ENCODE measurements around the gene CRB1.

CRB1 gene

DNA sequence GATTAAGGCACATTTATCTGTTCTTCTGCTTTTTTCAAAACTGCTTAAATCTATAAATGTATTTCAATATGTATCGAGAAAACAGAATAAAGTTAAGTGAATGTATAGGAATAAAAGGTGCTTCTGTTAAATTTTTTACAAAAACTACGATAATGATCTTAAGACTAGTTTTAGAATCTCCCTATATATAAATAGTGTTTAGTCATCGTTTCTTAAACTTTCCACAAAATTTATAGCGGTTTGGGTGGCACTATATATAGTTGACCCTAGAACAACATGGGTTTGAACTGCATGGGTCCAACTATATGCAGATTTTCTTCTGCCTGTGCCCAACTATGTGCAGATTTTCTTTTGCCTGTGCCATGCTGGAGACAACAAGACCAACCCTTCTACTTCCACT, 125.7 kb downstream of the CRB1 start:
- DNase-seq = no peak
- TF ChIP-seq, protein P1, sequence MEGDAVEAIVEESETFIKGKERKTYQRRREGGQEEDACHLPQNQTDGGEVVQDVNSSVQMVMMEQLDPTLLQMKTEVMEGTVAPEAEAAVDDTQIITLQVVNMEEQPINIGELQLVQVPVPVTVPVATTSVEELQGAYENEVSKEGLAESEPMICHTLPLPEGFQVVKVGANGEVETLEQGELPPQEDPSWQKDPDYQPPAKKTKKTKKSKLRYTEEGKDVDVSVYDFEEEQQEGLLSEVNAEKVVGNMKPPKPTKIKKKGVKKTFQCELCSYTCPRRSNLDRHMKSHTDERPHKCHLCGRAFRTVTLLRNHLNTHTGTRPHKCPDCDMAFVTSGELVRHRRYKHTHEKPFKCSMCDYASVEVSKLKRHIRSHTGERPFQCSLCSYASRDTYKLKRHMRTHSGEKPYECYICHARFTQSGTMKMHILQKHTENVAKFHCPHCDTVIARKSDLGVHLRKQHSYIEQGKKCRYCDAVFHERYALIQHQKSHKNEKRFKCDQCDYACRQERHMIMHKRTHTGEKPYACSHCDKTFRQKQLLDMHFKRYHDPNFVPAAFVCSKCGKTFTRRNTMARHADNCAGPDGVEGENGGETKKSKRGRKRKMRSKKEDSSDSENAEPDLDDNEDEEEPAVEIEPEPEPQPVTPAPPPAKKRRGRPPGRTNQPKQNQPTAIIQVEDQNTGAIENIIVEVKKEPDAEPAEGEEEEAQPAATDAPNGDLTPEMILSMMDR (IDR thresholded peaks at IDR 0.05; ENCODE audit: low read depth, low read length) = no peak
- Histone ChIP-seq H3K9me3 (ENCODE audit: severe bottlenecking) (no peaks in the 10 kb centered on the region), H3K36me3 (no peaks in the 10 kb centered on the region), H3K27me3 (ENCODE audit: insufficient read depth, low read depth, severe bottlenecking) (no peaks in the 10 kb centered on the region), H3K27ac (no peak overlapping the region), H3K4me3 (ENCODE audit: low read depth, low read length) (no peak overlapping the region)

DNA sequence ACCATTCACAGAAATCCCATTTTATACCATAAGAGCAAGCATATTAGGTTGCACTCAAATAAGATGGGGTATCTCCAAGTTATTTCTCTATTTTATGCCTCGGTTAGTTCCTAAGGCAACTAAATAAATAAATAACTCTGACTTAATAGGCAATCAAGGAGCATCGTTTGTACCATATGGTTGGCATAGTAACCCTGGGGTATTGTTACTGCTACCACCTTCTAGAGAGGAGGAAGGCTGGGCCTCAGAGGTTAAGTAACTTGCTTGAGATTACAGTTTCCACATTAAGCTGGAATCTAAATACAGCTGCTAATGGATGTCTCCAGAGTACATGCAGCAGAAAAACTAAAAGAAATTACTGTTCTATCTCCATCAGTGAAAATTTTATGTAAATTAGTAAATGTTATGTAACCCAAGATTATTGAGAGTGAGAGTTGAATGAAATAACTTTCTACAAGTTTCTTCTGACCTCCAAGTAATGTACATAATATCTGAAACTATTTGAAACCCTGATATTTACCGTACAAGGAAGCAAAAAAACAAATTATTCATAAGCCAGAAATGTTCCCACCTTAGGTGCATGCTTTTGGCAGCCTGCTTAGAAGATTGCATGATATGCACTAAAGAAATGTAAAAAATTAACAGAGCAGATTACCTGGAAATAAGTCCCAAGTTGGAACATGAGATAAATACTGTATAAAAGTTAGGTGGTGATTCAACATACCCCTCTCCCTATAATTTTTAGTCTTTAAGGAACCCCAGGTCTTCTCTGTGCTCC, 127.0 kb downstream of the CRB1 start:
- TF ChIP-seq, protein P1 (IDR thresholded peaks at IDR 0.05; ENCODE audit: low read depth, low read length) = no peak
- DNase-seq = no peak
- no peak overlapping the region for H3K27ac ChIP-seq
- no peaks in the 10 kb centered on the region for H3K36me3 ChIP-seq
- H3K4me3 ChIP-seq (ENCODE audit: low read depth, low read length) = no peak overlapping the region
- H3K27me3 ChIP-seq (ENCODE audit: insufficient read depth, low read depth, severe bottlenecking) = no peaks in the 10 kb centered on the region
- no peaks in the 10 kb centered on the region for H3K9me3 ChIP-seq (ENCODE audit: severe bottlenecking)

DNA sequence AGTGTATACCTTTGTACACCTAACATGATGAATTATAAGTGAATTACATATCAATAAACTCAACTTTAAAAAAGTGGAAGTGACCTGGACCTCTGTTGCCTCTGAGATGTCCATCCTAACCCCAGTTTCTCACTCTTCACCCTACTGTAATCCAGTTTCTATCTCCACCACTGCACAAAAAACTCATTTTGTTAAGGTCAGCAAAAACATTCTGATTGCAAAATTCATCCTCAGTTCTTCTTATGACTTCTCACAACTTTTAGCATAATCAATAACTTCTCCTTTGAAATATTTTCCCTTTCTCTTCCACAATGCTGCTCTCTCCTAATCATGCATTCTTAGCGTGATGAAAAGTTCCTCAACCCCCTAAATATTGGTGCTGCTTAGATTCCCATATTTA, 129.8 kb downstream of the CRB1 start:
- Histone ChIP-seq H3K27ac (no peak overlapping the region), H3K9me3 (ENCODE audit: severe bottlenecking) (no peaks in the 10 kb centered on the region), H3K4me3 (ENCODE audit: low read depth, low read length) (no peak overlapping the region), H3K36me3 (no peaks in the 10 kb centered on the region), H3K27me3 (ENCODE audit: insufficient read depth, low read depth, severe bottlenecking) (no peaks in the 10 kb centered on the region)
- no peak for DNase-seq
- TF ChIP-seq, protein P1 (IDR thresholded peaks at IDR 0.05; ENCODE audit: low read depth, low read length) = no peak

DNA sequence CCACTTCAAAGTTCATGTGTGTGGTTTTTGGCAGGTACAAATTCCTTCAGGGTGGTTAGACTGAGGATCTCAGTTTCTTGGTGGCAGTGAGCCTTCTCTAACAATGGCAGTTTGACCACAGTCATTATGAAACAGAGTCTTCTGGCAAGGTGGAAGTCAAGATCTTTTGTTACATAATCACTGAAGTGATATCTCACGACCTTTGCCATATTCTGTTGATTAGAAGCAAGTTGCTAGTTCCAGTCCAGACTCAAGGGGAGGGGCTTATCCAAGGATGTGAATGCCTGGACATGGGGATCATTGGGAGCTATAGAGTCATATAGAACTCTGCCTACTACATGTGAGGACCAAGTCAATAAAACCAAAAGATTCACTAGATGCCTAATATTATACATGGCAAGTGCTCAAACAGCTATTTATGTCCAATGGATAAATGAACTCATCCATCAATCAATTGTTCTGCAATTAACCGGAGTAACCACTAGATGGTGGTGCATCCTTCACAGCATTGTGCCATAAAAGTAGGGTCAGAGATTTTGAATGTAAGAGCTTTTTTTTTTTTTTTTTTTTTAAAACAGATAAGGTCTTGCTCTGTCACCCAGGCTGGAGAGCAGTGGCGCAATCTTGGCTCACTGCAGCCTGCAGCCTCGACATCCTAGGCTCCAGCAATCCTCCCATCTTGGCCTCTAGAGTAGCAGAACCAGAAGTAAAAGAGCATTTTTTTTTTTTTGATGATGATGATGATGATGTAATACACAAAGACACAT, 131.9 kb downstream of the CRB1 start:
- Histone ChIP-seq H3K4me3 (ENCODE audit: low read depth, low read length) (no peak overlapping the region), H3K36me3 (no peaks in the 10 kb centered on the region), H3K27ac (no peak overlapping the region), H3K27me3 (ENCODE audit: insufficient read depth, low read depth, severe bottlenecking) (no peaks in the 10 kb centered on the region), H3K9me3 (ENCODE audit: severe bottlenecking) (peaks cover 3% of the 10 kb centered on the region)
- DNase-seq = peak; percentile 57
- TF ChIP-seq, protein P1 (IDR thresholded peaks at IDR 0.05; ENCODE audit: low read depth, low read length) = peak; percentile 79

DNA sequence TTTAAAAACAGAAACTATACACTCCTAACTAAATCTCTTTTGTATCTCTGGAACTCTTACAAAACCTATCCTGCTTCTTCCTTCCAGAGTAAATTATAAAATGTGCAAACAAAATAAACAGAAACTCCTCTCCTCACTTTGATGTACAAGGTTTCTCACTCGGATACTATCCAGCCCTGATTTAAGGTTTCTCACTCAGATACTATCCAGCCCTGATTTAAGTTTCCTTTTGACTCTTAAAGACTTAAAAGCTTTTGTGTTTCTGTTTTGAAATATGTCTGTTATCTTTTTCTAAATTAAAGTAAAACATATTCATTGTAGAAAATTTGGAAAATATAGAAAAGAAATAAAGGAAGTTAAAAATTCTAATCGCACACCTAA, 132.5 kb downstream of the CRB1 start:
- Histone ChIP-seq H3K36me3 (no peaks in the 10 kb centered on the region), H3K9me3 (ENCODE audit: severe bottlenecking) (peaks cover 4% of the 10 kb centered on the region), H3K27me3 (ENCODE audit: insufficient read depth, low read depth, severe bottlenecking) (no peaks in the 10 kb centered on the region), H3K4me3 (ENCODE audit: low read depth, low read length) (no peak overlapping the region), H3K27ac (no peak overlapping the region)
- no peak for DNase-seq
- TF ChIP-seq, protein P1 (IDR thresholded peaks at IDR 0.05; ENCODE audit: low read depth, low read length) = no peak

Data from WERI-Rb-1 (cell line).